Esophagus squamous epithelium (tissue), 5 donors: ENCODE measurements around the gene PRKAR1A. TPM values are rescaled to one million over a fixed set of nuclear protein-coding genes. Genes with fewer than 3 reads are reported as not detected.

Source experiments
- DNase-seq: peaks from one replicate; lab custom pipeline; 2025; lab: John Stamatoyannopoulos, UW
- H3K27ac ChIP-seq, 4 donors: fragments of 200-600 bp; sonication (generic); one replicate each; pipeline ENCODE4 v1.5.1; 2016 to 2019; ENCODE audit warnings: mild to moderate bottlenecking in 1 of 4
- H3K27me3 ChIP-seq, 4 donors: fragments of 200-600 bp; sonication (generic); 1 replicate in 3 of 4; 2 replicates in 1 of 4; pipeline versions ENCODE4 v1.5.1 to v1.6.0; 2017 to 2021; ENCODE audit warnings: antibody characterized with exemption in 1 of 4
- H3K36me3 ChIP-seq, 3 donors: fragments of 200-600 bp; sonication (generic); one replicate each; pipeline ENCODE4 v1.5.1; 2016 to 2019
- H3K4me1 ChIP-seq, 3 donors: fragments of 200-600 bp; sonication (generic); one replicate each; pipeline ENCODE4 v1.5.1; 2017 to 2019
- H3K4me3 ChIP-seq, 4 donors: fragments of 200-600 bp; sonication (generic); 1 replicate in 3 of 4; 2 replicates in 1 of 4; pipeline ENCODE4 v1.5.1; 2016 to 2019; ENCODE audit warnings: mild to moderate bottlenecking in 2 of 4, moderate library complexity in 1 of 4
- H3K9me3 ChIP-seq, 3 donors: fragments of 200-600 bp; sonication (generic); one replicate each; pipeline ENCODE4 v1.5.1; 2016 to 2019
- CTCF ChIP-seq, 6 experiments: fragments of 450-650 bp in 4 of 6; fragments of 200-600 bp in 2 of 6; sonication (generic) in 2 of 6; IDR thresholded peaks; one replicate each; pipeline ENCODE4 v1.5.1; 2016 to 2019; ENCODE audit warnings: antibody characterized with exemption in 6 of 6, mild to moderate bottlenecking in 4 of 6, moderate library complexity in 4 of 6
- POLR2A ChIP-seq, 4 donors: fragments of 450-650 bp; IDR thresholded peaks; one replicate each; pipeline ENCODE4 v1.6.1; 2017; ENCODE audit warnings: antibody characterized with exemption in 4 of 4, mild to moderate bottlenecking in 4 of 4, moderate library complexity in 3 of 4
- WGBS, 2 donors: methylation state at CpG; one replicate each; pipeline ENCODE4 v1.1.5; 2018; 5-methylcytosine and 5-hydroxymethylcytosine counted together
- intact Hi-C: fragments of 100-400 bp; cut with DNase I; formaldehyde crosslinking; loops from one replicate; pipeline ENCODE4 v1.15.0; 2022
- total RNA-seq, 4 donors: library from RNA; depleted of rRNA; stranded (reverse); fragments of >200 nt; gene quantifications; one replicate each; pipeline ENCODE4 v1.1.0, GENCODE V29; 2016
- donor health status: DM: yes; HTN: yes; CAD: no.

PRKAR1A gene
- total RNA-seq, 4 donors from 2014 or later = 137 to 195 (median 187) TPM

- peak overlapping the region; percentile 1 to 36 (median 13) for H3K27ac ChIP-seq
- peaks cover 0 to under 1% (median 0%) of the 10 kb centered on the region in 4 donors for H3K27me3 ChIP-seq
- no peaks in the 10 kb centered on the region for H3K9me3 ChIP-seq
- WGBS, 2 donors = 35 to 40% methylated on average over 3 of the region's 3 CpGs
- TF ChIP-seq POLR2A (IDR thresholded peaks at IDR 0.05) = no peak
- peaks cover 13 to 32% (median 26%) of the 10 kb centered on the region in 3 donors for H3K4me1 ChIP-seq
- no peak overlapping the region for H3K4me3 ChIP-seq
- intact Hi-C loops = no loop called here
- no peak for DNase-seq
- H3K36me3 ChIP-seq = no peaks in the 10 kb centered on the region
These were observed 80.7 kb downstream of the PRKAR1A start for GRCh38 chr17:68592682-68593641.

- no peaks in the 10 kb centered on the region for H3K36me3 ChIP-seq
- H3K9me3 ChIP-seq = no peaks in the 10 kb centered on the region
- H3K27ac ChIP-seq = peak overlapping the region in 1 of 4 donors; percentile 21
- no peak overlapping the region for H3K4me3 ChIP-seq
- TF ChIP-seq CTCF (IDR thresholded peaks at IDR 0.05) = no peak
- no peak for TF ChIP-seq POLR2A (IDR thresholded peaks at IDR 0.05)
- DNase-seq = no peak
- peaks cover 0 to 5% (median 0%) of the 10 kb centered on the region in 4 donors for H3K27me3 ChIP-seq
- intact Hi-C loops = no loop called here
- peaks cover 13 to 41% (median 33%) of the 10 kb centered on the region in 3 donors for H3K4me1 ChIP-seq
- 80 to 84% methylated on average over 2 of the region's 2 CpGs for WGBS, 2 donors
These were observed 82.3 kb downstream of the PRKAR1A start for GRCh38 chr17:68594552-68594951.

- DNase-seq = no peak
- 68 to 96% methylated on average over 2 to 5 of the region's 5 CpGs for WGBS, 2 donors
- Histone ChIP-seq H3K4me3 (no peak overlapping the region), H3K4me1 (peaks cover 21 to 50% (median 38%) of the 10 kb centered on the region in 3 donors), H3K27ac (peak overlapping the region in 2 of 4 donors; percentile 9 to 21), H3K27me3 (peaks cover 0 to 14% (median 0%) of the 10 kb centered on the region in 4 donors), H3K36me3 (no peaks in the 10 kb centered on the region), H3K9me3 (no peaks in the 10 kb centered on the region)
- intact Hi-C loops = no loop called here
- no peak for TF ChIP-seq CTCF (IDR thresholded peaks at IDR 0.05)
- TF ChIP-seq POLR2A (IDR thresholded peaks at IDR 0.05) = no peak
These were observed 83.3 kb downstream of the PRKAR1A start for GRCh38 chr17:68595496-68595895.

- Histone ChIP-seq H3K27ac (no peak overlapping the region), H3K27me3 (peaks cover 0 to 19% (median 0%) of the 10 kb centered on the region in 4 donors), H3K4me1 (peaks cover 26 to 55% (median 38%) of the 10 kb centered on the region in 3 donors), H3K4me3 (no peak overlapping the region), H3K36me3 (no peaks in the 10 kb centered on the region), H3K9me3 (no peaks in the 10 kb centered on the region)
- no peak for DNase-seq
- TF ChIP-seq POLR2A (IDR thresholded peaks at IDR 0.05) = no peak
- TF ChIP-seq CTCF (IDR thresholded peaks at IDR 0.05) = no peak
- intact Hi-C loops = no loop called here
- 67 to 85% methylated on average over 2 of the region's 2 CpGs for WGBS, 2 donors
These were observed 83.8 kb downstream of the PRKAR1A start for GRCh38 chr17:68595986-68596385.

GRCh38 chr17:68596411-68596945 is 84.2 kb downstream of the PRKAR1A start:
- 73 to 78% methylated on average over 5 of the region's 5 CpGs for whole genome bisulfite sequencing, 2 donors

More at GRCh38 chr17:68596411-68596945, 84.2 kb downstream of the PRKAR1A start:
- Histone ChIP-seq H3K4me1 (peaks cover 30 to 60% (median 43%) of the 10 kb centered on the region in 3 donors), H3K27ac (no peak overlapping the region), H3K4me3 (no peak overlapping the region), H3K36me3 (no peaks in the 10 kb centered on the region), H3K9me3 (no peaks in the 10 kb centered on the region), H3K27me3 (peaks cover 0 to 24% (median 0%) of the 10 kb centered on the region in 4 donors)
- DNase-seq = no peak
- intact Hi-C loops = no loop called here
- TF ChIP-seq CTCF (IDR thresholded peaks at IDR 0.05) (no peak), POLR2A (IDR thresholded peaks at IDR 0.05) (no peak)
